ENCODE results near the gene SLC35D3.
"Not testable (repeated sequence)": the region's sequence is repeated elsewhere in the genome, so short reads cannot be mapped to it uniquely, and the experiment has no call there.

Gene SLC35D3

GRCh38 chr6:136964398-136964797 lies 42.3 kb downstream of the SLC35D3 start:
- no peak for DNase-seq (ENCODE audit: low read depth)

GRCh38 chr6:136967876-136968752 lies 46.0 kb downstream of the SLC35D3 start:
- DNase-seq (ENCODE audit: low read depth), result peak; percentile 72

GRCh38 chr6:136968837-136969236 lies 46.7 kb downstream of the SLC35D3 start:
- no peak for DNase-seq (ENCODE audit: low read depth)

GRCh38 chr6:136969433-136969832 lies 47.3 kb downstream of the SLC35D3 start:
- no peak for DNase-seq (ENCODE audit: low read depth)

GRCh38 chr6:136969930-136970329 lies 47.8 kb downstream of the SLC35D3 start:
- no peak for DNase-seq (ENCODE audit: low read depth)

- DNase-seq (ENCODE audit: low read depth), result no peak
Observed at GRCh38 chr6:136971609-136972008, 49.5 kb downstream of the SLC35D3 start.

GRCh38 chr6:136973781-136974180 lies 51.7 kb downstream of the SLC35D3 start:
- DNase-seq (ENCODE audit: low read depth), result not testable (repeated sequence)

Measured in ELR (cell line).